Neural progenitor cell (in vitro differentiated cells): Measurements from ENCODE around the gene NDUFS2.

Experiments
- CTCF ChIP-seq: fragments of 200-600 bp; sonication (generic); IDR thresholded peaks from 2 replicates; pipeline ENCODE4 v1.5.1; 2017; ENCODE audit warnings: antibody characterized with exemption, mild to moderate bottlenecking
- EZH2 ChIP-seq: fragments of 200-600 bp; sonication (generic); IDR thresholded peaks from 2 replicates; pipeline ENCODE4 v1.6.1; 2017; ENCODE audit warnings: antibody characterized with exemption, mild to moderate bottlenecking, moderate library complexity

GRCh38 chr1:161175771-161176453 is 26.3 kb upstream of the NDUFS2 start:
- no peak for TF ChIP-seq CTCF
- no peak for TF ChIP-seq EZH2
